ENCODE results near the gene ST8SIA5.

DNA sequence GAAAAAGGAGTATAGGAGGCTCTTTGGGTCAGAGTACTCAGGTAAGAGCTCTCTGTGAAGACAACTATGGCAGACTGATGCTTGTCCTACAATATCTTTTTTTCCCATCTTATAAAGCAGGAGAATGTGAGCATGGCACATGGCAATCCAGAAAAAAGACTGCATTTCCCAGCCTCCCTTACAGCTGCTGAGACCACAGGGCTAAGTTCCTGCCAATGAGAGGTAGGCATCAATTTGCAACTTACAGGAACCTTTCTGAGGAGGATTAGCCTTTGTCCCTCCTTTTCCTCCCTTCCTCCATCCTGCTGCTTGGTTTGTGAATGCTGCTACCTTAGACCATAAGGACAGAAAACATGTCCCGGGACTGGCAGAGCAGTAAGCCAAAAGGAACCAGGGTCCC lies 37.8 kb upstream of the ST8SIA5 start:
- TF ChIP-seq, protein P1, sequence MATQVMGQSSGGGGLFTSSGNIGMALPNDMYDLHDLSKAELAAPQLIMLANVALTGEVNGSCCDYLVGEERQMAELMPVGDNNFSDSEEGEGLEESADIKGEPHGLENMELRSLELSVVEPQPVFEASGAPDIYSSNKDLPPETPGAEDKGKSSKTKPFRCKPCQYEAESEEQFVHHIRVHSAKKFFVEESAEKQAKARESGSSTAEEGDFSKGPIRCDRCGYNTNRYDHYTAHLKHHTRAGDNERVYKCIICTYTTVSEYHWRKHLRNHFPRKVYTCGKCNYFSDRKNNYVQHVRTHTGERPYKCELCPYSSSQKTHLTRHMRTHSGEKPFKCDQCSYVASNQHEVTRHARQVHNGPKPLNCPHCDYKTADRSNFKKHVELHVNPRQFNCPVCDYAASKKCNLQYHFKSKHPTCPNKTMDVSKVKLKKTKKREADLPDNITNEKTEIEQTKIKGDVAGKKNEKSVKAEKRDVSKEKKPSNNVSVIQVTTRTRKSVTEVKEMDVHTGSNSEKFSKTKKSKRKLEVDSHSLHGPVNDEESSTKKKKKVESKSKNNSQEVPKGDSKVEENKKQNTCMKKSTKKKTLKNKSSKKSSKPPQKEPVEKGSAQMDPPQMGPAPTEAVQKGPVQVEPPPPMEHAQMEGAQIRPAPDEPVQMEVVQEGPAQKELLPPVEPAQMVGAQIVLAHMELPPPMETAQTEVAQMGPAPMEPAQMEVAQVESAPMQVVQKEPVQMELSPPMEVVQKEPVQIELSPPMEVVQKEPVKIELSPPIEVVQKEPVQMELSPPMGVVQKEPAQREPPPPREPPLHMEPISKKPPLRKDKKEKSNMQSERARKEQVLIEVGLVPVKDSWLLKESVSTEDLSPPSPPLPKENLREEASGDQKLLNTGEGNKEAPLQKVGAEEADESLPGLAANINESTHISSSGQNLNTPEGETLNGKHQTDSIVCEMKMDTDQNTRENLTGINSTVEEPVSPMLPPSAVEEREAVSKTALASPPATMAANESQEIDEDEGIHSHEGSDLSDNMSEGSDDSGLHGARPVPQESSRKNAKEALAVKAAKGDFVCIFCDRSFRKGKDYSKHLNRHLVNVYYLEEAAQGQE (IDR thresholded peaks at IDR 0.05; ENCODE audit: unreplicated experiment) = no peak
- TF ChIP-seq, protein P2, sequence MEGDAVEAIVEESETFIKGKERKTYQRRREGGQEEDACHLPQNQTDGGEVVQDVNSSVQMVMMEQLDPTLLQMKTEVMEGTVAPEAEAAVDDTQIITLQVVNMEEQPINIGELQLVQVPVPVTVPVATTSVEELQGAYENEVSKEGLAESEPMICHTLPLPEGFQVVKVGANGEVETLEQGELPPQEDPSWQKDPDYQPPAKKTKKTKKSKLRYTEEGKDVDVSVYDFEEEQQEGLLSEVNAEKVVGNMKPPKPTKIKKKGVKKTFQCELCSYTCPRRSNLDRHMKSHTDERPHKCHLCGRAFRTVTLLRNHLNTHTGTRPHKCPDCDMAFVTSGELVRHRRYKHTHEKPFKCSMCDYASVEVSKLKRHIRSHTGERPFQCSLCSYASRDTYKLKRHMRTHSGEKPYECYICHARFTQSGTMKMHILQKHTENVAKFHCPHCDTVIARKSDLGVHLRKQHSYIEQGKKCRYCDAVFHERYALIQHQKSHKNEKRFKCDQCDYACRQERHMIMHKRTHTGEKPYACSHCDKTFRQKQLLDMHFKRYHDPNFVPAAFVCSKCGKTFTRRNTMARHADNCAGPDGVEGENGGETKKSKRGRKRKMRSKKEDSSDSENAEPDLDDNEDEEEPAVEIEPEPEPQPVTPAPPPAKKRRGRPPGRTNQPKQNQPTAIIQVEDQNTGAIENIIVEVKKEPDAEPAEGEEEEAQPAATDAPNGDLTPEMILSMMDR (conservative IDR thresholded peaks at IDR 0.05; ENCODE audit: low read depth in 2 of 2) = no peak
- no peak for TF ChIP-seq EZH2 (IDR thresholded peaks at IDR 0.05; ENCODE audit: low read depth, unreplicated experiment)
- no peak for TF ChIP-seq POLR2AphosphoS5 (IDR thresholded peaks at IDR 0.05; ENCODE audit: low read depth)
- TF ChIP-seq, protein P3, sequence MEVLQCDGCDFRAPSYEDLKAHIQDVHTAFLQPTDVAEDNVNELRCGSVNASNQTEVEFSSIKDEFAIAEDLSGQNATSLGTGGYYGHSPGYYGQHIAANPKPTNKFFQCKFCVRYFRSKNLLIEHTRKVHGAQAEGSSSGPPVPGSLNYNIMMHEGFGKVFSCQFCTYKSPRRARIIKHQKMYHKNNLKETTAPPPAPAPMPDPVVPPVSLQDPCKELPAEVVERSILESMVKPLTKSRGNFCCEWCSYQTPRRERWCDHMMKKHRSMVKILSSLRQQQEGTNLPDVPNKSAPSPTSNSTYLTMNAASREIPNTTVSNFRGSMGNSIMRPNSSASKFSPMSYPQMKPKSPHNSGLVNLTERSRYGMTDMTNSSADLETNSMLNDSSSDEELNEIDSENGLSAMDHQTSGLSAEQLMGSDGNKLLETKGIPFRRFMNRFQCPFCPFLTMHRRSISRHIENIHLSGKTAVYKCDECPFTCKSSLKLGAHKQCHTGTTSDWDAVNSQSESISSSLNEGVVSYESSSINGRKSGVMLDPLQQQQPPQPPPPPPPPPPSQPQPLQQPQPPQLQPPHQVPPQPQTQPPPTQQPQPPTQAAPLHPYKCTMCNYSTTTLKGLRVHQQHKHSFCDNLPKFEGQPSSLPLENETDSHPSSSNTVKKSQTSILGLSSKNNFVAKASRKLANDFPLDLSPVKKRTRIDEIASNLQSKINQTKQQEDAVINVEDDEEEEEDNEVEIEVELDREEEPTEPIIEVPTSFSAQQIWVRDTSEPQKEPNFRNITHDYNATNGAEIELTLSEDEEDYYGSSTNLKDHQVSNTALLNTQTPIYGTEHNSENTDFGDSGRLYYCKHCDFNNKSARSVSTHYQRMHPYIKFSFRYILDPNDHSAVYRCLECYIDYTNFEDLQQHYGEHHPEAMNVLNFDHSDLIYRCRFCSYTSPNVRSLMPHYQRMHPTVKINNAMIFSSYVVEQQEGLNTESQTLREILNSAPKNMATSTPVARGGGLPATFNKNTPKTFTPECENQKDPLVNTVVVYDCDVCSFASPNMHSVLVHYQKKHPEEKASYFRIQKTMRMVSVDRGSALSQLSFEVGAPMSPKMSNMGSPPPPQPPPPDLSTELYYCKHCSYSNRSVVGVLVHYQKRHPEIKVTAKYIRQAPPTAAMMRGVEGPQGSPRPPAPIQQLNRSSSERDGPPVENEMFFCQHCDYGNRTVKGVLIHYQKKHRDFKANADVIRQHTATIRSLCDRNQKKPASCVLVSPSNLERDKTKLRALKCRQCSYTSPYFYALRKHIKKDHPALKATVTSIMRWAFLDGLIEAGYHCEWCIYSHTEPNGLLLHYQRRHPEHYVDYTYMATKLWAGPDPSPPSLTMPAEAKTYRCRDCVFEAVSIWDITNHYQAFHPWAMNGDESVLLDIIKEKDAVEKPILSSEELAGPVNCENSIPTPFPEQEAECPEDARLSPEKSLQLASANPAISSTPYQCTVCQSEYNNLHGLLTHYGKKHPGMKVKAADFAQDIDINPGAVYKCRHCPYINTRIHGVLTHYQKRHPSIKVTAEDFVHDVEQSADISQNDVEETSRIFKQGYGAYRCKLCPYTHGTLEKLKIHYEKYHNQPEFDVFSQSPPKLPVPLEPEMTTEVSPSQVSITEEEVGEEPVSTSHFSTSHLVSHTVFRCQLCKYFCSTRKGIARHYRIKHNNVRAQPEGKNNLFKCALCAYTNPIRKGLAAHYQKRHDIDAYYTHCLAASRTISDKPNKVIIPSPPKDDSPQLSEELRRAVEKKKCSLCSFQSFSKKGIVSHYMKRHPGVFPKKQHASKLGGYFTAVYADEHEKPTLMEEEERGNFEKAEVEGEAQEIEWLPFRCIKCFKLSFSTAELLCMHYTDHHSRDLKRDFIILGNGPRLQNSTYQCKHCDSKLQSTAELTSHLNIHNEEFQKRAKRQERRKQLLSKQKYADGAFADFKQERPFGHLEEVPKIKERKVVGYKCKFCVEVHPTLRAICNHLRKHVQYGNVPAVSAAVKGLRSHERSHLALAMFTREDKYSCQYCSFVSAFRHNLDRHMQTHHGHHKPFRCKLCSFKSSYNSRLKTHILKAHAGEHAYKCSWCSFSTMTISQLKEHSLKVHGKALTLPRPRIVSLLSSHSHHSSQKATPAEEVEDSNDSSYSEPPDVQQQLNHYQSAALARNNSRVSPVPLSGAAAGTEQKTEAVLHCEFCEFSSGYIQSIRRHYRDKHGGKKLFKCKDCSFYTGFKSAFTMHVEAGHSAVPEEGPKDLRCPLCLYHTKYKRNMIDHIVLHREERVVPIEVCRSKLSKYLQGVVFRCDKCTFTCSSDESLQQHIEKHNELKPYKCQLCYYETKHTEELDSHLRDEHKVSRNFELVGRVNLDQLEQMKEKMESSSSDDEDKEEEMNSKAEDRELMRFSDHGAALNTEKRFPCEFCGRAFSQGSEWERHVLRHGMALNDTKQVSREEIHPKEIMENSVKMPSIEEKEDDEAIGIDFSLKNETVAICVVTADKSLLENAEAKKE (CRISPR knock-in tag; IDR thresholded peaks at IDR 0.05) = no peak
- no peak for TF ChIP-seq EZH2phosphoT487 (IDR thresholded peaks at IDR 0.05; ENCODE audit: unreplicated experiment)
- no peak for TF ChIP-seq NANOG (IDR thresholded peaks at IDR 0.05; ENCODE audit: borderline replicate concordance)
- no peak for TF ChIP-seq JUNB (IDR thresholded peaks at IDR 0.05; ENCODE audit: unreplicated experiment)
- TF ChIP-seq ZNF331 (CRISPR knock-in tag; IDR thresholded peaks at IDR 0.05; ENCODE audit: low read depth) = no peak
- TF ChIP-seq CREB1 (CRISPR knock-in tag; IDR thresholded peaks at IDR 0.05; ENCODE audit: low read depth) = no peak
- no peak for TF ChIP-seq STAT1 (IDR thresholded peaks at IDR 0.05; ENCODE audit: unreplicated experiment)
